WERI-Rb-1 (cell line): ENCODE measurements around the gene UBR1.
"Not testable (repeated sequence)": the region's sequence is repeated elsewhere in the genome, so short reads cannot be mapped to it uniquely, and the experiment has no call there.

Source experiments
- DNase-seq: peaks from one replicate; pipeline ENCODE4 v3.0.0-alpha.2; 2020
- H3K27ac ChIP-seq: fragments of 250-450 bp; sonication (Bioruptor Pico); 2 replicates; pipeline ENCODE4 v1.5.1; 2020; ENCODE audit warnings: mild to moderate bottlenecking, moderate library complexity
- H3K27me3 ChIP-seq: fragments of 250-450 bp; sonication (Bioruptor Pico); 2 replicates; pipeline ENCODE4 v1.5.1; 2021; ENCODE audit warnings: mild to moderate bottlenecking, low read depth, moderate library complexity; ENCODE audit not compliant: insufficient read depth, severe bottlenecking
- H3K36me3 ChIP-seq: fragments of 250-450 bp; sonication (Bioruptor Pico); 2 replicates; pipeline ENCODE4 v1.5.1; 2020; ENCODE audit warnings: mild to moderate bottlenecking, moderate library complexity
- H3K4me3 ChIP-seq: 2 replicates; pipeline ENCODE4 v1.5.1; 2011; ENCODE audit warnings: low read depth, mild to moderate bottlenecking, control low read depth, low read length
- H3K9me3 ChIP-seq: fragments of 250-450 bp; sonication (Bioruptor Pico); 2 replicates; pipeline ENCODE4 v1.5.1; 2021; ENCODE audit warnings: mild to moderate bottlenecking, moderate library complexity; ENCODE audit not compliant: severe bottlenecking
- TF ChIP-seq, protein P1 (sequence below): IDR thresholded peaks from 2 replicates; pipeline ENCODE4 v1.5.1; 2011; ENCODE audit warnings: low read depth, mild to moderate bottlenecking, control low read depth, inconsistent platforms, low read length

Gene UBR1

GRCh38 chr15:43009206-43009605 lies 96.6 kb downstream of the UBR1 start:
- Histone ChIP-seq H3K27ac (no peak overlapping the region), H3K9me3 (no peaks in the 10 kb centered on the region), H3K36me3 (peaks cover 33% of the 10 kb centered on the region), H3K4me3 (no peak overlapping the region), H3K27me3 (no peaks in the 10 kb centered on the region)
- no peak for DNase-seq
- TF ChIP-seq, protein P1, sequence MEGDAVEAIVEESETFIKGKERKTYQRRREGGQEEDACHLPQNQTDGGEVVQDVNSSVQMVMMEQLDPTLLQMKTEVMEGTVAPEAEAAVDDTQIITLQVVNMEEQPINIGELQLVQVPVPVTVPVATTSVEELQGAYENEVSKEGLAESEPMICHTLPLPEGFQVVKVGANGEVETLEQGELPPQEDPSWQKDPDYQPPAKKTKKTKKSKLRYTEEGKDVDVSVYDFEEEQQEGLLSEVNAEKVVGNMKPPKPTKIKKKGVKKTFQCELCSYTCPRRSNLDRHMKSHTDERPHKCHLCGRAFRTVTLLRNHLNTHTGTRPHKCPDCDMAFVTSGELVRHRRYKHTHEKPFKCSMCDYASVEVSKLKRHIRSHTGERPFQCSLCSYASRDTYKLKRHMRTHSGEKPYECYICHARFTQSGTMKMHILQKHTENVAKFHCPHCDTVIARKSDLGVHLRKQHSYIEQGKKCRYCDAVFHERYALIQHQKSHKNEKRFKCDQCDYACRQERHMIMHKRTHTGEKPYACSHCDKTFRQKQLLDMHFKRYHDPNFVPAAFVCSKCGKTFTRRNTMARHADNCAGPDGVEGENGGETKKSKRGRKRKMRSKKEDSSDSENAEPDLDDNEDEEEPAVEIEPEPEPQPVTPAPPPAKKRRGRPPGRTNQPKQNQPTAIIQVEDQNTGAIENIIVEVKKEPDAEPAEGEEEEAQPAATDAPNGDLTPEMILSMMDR, result no peak

GRCh38 chr15:43008150-43008549 lies 97.7 kb downstream of the UBR1 start:
- H3K27ac ChIP-seq, result no peak overlapping the region
- DNase-seq, result no peak
- TF ChIP-seq, protein P1, result no peak
- peaks cover 36% of the 10 kb centered on the region for H3K36me3 ChIP-seq
- no peak overlapping the region for H3K4me3 ChIP-seq
- H3K27me3 ChIP-seq, result no peaks in the 10 kb centered on the region
- H3K9me3 ChIP-seq, result no peaks in the 10 kb centered on the region

DNA sequence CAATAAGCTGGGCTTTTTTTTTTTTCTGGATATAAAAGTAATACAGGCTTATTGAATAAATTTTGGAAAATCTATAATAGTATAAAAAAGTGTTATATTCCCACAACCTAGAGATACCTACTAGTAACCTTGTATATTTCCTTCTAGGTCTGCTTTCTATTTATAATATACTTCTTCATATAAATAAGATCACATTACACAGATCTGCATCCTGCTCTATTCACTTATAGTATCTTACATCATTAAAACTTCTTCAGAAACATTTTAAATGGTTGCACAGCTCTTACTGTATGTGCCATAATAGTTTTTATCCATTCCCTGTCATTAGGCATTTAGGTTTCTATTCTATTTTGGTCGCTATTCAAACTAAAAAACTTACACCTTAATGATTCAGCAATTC lies 98.3 kb downstream of the UBR1 start:
- H3K9me3 ChIP-seq, result no peaks in the 10 kb centered on the region
- H3K36me3 ChIP-seq, result peaks cover 35% of the 10 kb centered on the region
- H3K4me3 ChIP-seq, result no peak overlapping the region
- TF ChIP-seq, protein P1, result no peak
- no peaks in the 10 kb centered on the region for H3K27me3 ChIP-seq
- no peak for DNase-seq
- no peak overlapping the region for H3K27ac ChIP-seq

DNA sequence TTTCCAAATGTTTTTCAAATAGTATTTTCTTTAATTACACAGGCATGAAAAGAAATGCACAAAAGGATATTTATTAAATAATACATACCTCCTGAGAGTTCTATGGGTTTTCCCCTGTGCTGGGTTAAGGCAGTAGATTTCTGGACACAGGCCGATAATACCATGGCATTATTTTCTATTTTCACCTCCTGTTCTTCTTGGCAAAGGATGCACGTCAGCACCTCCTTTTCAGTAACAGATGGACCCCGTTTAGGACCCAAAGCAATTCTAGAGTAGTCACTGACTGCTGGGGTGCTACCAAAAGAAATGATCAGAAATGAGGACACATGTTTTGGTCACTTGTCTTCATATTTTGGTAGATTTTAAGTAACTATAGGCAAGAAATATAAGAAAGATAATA lies 98.8 kb downstream of the UBR1 start:
- H3K4me3 ChIP-seq, result no peak overlapping the region
- H3K27ac ChIP-seq, result no peak overlapping the region
- H3K27me3 ChIP-seq, result no peaks in the 10 kb centered on the region
- no peak for DNase-seq
- TF ChIP-seq, protein P1, result no peak
- H3K9me3 ChIP-seq, result no peaks in the 10 kb centered on the region
- peaks cover 38% of the 10 kb centered on the region for H3K36me3 ChIP-seq

DNA sequence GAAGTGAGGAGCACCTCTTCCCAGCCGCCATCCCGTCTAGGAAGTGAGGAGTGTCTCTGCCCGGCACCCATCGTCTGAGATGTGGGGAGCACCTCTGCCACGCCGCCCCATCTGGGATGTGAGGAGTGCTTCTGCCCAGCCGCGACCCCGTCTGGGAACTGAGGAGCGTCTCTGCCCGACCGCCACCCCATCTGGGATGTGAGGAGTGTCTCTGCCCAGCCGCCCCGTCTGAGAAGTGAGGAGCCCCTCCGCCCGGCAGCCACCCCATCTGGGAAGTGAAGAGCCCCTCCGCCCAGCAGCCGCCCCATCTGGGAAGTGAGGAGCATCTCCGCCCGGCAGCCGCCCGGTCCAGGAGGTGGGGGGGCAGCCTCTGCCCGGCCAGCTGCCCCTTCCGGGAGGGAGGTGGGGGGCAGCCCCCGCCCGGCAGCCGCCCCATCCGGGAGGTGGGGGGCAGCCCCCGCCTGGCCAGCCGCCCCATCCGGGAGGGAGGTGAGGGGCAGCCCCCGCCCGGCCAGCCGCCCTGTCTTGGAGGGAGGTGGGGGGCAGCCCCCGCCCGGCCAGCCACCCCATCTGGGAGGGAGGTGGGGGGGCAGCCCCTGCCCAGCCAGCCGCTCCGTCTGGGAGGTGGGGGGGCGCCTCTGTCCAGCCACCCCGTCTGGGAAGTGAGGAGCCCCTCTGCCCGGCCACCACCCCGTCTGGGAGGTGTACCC lies 100.8 kb downstream of the UBR1 start:
- H3K36me3 ChIP-seq, result peaks cover 31% of the 10 kb centered on the region
- not testable (repeated sequence) for H3K27me3 ChIP-seq, H3K27ac ChIP-seq, H3K4me3 ChIP-seq, H3K9me3 ChIP-seq, DNase-seq

DNA sequence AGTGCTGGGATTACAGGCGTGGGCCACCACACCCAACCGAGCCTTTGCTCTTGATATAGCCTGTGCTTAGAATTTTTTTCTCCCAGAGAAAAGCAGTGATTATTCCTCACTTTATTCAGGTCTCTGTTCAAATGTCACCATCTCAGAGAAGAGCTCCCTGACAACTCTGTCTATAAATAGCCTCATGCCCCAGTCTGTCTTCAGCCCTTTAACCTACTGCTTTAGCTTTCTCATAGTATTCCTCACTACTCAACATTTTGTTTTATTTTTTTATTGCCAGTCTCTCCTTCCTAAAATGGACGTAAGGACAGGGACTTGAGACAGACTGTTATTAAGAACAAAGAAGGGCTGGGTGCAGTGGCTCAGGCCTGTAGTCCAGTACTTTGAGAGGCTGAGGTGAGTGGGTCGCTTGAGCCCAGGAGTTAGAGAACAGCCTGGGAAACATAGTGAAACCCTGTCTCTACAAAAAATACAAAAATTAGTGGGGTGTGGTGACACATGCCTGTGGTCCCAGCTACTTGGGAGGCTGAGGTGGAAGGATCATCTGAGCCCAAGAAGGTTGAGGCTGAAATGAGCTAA lies 106.5 kb downstream of the UBR1 start:
- Histone ChIP-seq H3K36me3 (peaks cover 15% of the 10 kb centered on the region), H3K9me3 (no peaks in the 10 kb centered on the region), H3K4me3 (no peak overlapping the region), H3K27me3 (no peaks in the 10 kb centered on the region), H3K27ac (no peak overlapping the region)
- TF ChIP-seq, protein P1, result no peak
- DNase-seq, result no peak
